Measurements from ENCODE around the gene CACNA2D4.

Gene CACNA2D4

DNA sequence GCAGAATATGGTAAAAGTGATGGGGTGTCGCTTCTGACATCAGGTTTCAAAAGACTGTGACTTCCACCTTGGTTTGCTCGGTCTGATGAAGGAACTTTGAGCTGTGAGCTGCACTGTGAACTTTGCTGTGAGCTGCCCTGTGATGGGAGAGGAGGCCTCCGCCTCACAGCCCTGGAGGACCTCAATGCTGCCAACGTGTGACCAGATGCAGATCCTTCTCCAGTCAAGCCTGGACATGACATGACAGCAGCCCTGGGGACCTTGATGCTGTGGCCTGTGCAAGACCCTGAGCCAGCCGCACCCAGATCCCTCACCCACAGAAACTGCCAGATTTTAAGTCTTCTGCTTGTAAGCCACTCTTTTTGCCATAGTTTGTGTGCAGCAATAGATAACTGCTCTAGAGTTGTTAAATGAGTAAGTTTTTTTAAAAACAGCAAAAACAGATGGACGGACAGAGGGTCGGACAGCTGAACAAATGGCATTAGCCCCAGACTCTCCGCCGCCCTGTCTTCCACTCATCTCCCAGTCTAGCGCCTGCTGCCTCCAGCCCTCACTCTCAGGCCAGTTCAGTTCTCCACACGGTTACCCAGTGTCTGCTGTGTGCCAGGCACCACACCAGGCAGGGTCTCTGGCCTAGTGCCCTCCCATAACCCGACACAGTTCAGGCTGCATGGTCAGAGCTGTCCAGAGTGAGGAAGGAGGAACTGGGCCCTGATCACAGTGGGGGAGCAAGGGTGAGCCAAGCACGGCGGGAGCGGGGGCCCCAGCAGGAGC, 111.2 kb downstream of the CACNA2D4 start:
- H3K4me3 ChIP-seq (ENCODE audit: control insufficient read depth, low read depth, low read length) = no peak overlapping the region
- TF ChIP-seq CTCF (conservative IDR thresholded peaks at IDR 0.05; ENCODE audit: control insufficient read depth, insufficient read depth, low read depth, low read length) = no peak
- no peak for DNase-seq (ENCODE audit: low read depth)

DNA sequence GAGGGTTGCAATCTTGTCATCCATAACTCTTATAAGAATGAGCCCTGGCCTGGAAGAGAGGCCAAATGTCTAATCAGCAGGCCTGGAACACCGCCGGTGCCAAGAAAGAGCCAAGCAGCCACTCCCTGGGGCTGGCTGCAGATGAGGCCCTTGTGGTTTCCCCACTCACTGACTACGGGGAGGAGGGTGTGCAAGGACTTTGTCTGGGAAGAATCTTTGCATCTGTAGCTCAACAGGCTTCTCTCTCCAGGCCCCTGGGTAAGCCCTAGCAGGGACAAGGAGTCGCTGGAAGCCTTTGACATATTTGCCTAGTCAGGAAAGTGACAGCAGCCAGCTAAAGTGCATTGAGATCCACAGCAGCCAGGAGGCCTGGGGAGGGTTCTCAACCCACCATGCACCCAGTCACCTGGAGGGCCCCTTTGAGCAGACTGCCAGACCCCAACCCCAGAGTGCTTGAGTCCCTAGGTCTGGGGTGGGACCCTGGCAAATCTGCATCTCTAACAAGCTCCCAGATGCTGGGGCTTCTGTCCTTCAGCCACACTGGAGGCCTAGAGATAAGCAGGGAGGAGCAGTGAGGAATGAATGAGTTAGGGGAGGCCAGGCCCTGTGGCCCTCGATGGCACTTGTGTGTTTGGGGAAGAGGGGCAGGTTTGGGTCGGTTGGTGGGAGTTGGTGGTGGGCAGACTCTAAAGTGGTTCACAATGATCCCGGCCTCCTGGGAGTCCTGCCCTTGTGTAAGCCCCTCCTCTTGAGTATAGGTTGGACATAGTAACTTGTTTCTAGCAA, 112.0 kb downstream of the CACNA2D4 start:
- TF ChIP-seq CTCF (conservative IDR thresholded peaks at IDR 0.05; ENCODE audit: control insufficient read depth, insufficient read depth, low read depth, low read length) = no peak
- DNase-seq (ENCODE audit: low read depth) = peak; percentile 25

DNA sequence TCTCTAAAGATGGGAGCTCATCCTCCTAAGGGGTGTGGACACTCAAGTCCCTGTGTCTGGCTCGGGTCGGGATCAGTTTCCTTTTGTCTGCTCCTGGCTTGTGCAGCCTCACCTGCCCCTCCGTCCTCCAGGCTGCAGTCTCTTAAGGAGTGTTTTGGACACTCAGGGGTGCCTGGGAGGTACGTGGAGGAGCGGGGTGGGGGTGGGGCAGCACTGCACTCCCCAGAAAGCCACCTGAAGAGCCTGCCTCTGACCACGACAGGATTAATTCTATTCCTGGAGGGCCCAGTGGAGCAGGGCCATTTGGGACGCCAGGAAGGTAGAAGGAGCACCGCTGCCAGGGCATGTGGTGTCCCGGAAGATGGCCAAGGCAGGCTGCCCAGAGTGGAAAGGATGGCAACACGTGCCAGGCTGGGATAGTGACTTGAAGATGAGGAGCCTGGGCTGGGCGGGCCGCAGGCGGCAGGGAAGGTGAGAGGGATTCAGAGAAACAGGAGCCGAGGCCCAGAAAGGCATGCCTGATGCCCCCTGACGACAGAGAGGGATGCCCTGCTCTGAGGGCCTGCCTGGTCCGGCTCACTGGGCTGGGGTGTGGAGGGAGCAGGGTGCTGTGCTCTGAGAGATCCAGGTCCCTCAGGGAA, 112.9 kb downstream of the CACNA2D4 start:
- H3K4me3 ChIP-seq (ENCODE audit: control insufficient read depth, low read depth, low read length) = no peak overlapping the region
- no peak for DNase-seq (ENCODE audit: low read depth)
- TF ChIP-seq CTCF (conservative IDR thresholded peaks at IDR 0.05; ENCODE audit: control insufficient read depth, insufficient read depth, low read depth, low read length) = no peak

More for the DNA sequence above, 112.0 kb downstream of the CACNA2D4 start:
- no peak overlapping the region for H3K4me3 ChIP-seq (ENCODE audit: control insufficient read depth, low read depth, low read length)

DNA sequence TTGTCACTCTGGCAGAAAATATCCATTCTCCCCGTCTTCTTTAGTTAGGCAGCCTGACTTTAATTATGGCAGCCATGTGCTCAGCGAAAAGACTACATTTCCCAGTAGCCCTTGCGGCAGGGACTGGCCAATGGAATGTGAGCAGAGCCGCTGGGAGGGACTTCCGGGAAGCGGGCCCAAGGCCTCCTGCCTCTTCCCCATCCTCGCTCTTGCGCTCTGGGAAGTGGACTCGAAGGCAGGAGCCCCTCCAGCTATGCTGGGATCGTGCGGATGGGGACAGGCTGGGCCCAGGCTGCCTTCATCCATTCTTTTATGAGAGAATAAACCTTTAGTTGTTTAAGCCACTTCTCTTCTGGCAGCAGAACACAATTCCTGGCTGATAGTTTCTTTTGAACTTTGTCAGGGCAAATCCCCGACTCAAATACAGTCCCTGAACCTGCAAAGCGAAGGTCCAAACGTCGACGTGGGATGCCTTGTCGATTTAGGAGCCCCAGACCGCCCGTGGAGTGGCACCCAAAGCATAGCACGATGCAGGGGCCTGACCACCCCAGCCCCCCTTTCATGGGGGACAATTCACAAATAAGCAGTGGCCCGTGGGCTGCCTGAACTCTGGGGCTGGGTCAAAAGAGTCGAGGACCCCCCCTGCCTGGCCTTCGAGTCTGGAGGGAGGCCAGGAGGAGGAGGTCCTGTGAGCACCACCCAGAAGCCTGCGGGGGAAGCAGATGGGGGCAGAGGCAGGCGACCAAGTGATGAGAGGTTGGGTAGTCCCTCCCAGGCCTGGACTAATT, 113.7 kb downstream of the CACNA2D4 start:
- DNase-seq (ENCODE audit: low read depth) = peak; percentile 91
- no peak for TF ChIP-seq CTCF (conservative IDR thresholded peaks at IDR 0.05; ENCODE audit: control insufficient read depth, insufficient read depth, low read depth, low read length)
- H3K4me3 ChIP-seq (ENCODE audit: control insufficient read depth, low read depth, low read length) = no peak overlapping the region

DNA sequence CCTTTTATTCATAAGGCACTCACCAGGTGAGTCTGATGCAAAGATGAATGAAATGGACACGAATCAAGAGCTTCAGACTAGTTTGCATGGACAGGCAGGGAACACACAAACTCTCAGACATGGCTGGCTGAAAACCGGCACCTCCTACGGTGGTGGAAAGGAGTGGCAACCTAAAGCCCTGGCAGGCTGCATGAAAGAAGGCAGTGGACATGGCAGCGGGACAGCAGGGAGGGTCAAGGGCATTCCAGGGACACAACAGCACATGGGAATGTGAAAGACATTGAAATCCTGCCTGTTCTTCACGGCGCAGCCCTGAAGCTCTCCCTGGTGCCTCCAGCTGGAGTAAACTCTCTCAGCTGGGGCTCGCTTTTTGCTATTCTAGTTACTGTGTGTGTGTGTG, 114.7 kb downstream of the CACNA2D4 start:
- H3K4me3 ChIP-seq (ENCODE audit: control insufficient read depth, low read depth, low read length) = no peak overlapping the region
- DNase-seq (ENCODE audit: low read depth) = no peak

More for the DNA sequence above, 114.7 kb downstream of the CACNA2D4 start:
- no peak for TF ChIP-seq CTCF (conservative IDR thresholded peaks at IDR 0.05; ENCODE audit: control insufficient read depth, insufficient read depth, low read depth, low read length)
